Right lobe of liver (tissue), 6 donors: ENCODE data around the gene DHX9. TPM values are rescaled to one million over a fixed set of nuclear protein-coding genes. Genes with fewer than 3 reads are reported as not detected.

ENCODE experiments used
- ATAC-seq, 4 donors: fragments of 200-7000 bp; cut with Tn5 transposase; one replicate each; pipeline ENCODE4 v1.9.1; 2020; ENCODE audit warnings: mild to moderate bottlenecking in 4 of 4, moderate library complexity in 4 of 4
- DNase-seq, 3 donors: peaks; one replicate each; pipeline ENCODE4 v3.0.0-alpha.2; 2020
- H3K27ac ChIP-seq, 3 donors: fragments of 200-600 bp; one replicate each; pipeline ENCODE4 v1.8.0; 2022
- H3K27me3 ChIP-seq, 2 donors: fragments of 200-600 bp; one replicate each; pipeline ENCODE4 v1.8.0; 2022
- H3K36me3 ChIP-seq, 4 donors: fragments of 200-600 bp; sonication (generic) in 1 of 4; one replicate each; pipeline versions ENCODE4 v1.5.1 to v1.8.0; 2017 to 2022; ENCODE audit warnings: control low read depth in 1 of 4
- H3K4me1 ChIP-seq, 4 donors: fragments of 200-600 bp; sonication (generic) in 1 of 4; one replicate each; pipeline versions ENCODE4 v1.5.1 to v1.8.0; 2017 to 2022; ENCODE audit warnings: control low read depth in 1 of 4
- H3K4me3 ChIP-seq, 3 donors: fragments of 200-600 bp; one replicate each; pipeline ENCODE4 v1.8.0; 2022
- H3K9me3 ChIP-seq, 4 donors: fragments of 200-600 bp; sonication (generic) in 1 of 4; one replicate each; pipeline versions ENCODE4 v1.5.1 to v1.8.0; 2017 to 2022; ENCODE audit warnings: control low read depth in 1 of 4
- POLR2A ChIP-seq: fragments of 450-650 bp; IDR thresholded peaks from one replicate; pipeline ENCODE4 v1.6.1; 2017; ENCODE audit warnings: antibody characterized with exemption, mild to moderate bottlenecking
- WGBS: methylation state at CpG from one replicate; pipeline ENCODE4 v1.1.6; 2018; ENCODE audit warnings: low coverage, low lambda C conversion rate; ENCODE audit not compliant: insufficient coverage; ENCODE audit errors: missing lambda C conversion rate; 5-methylcytosine and 5-hydroxymethylcytosine counted together
- intact Hi-C, 2 donors: fragments of 100-400 bp; cut with DNase I; formaldehyde crosslinking; loops; one replicate each; pipeline versions ENCODE4 v1.11.2 to v1.14.1; 2022
- total RNA-seq, 6 experiments: library from RNA; depleted of rRNA in 2 of 6; stranded (reverse); fragments of >200 nt in 2 of 6; fragmentation: NEBNext Ultra II Directional in 3 of 6; extraction: Animal tissue kit (Norgen Biotek cat#: 25700) in 3 of 6; gene quantifications; one replicate each; pipeline versions ENCODE4 v1.1.0 to v1.2.4, GENCODE V29; 2016 to 2023
- TF ChIP-seq, protein P1 (sequence below), 4 donors: fragments of 200-600 bp in 3 of 4; fragments of 450-650 bp in 1 of 4; IDR thresholded peaks; one replicate each; pipeline versions ENCODE4 v1.5.1 to v1.8.0; 2016 to 2022; ENCODE audit warnings: antibody characterized with exemption in 4 of 4, mild to moderate bottlenecking in 2 of 4
- donor health status: DM: no; HTN: yes; CAD: no.
- donor health status: DM: no; HTN: no; CAD: no.
- donor health status: DM: no; HTN: no; CAD: no.
- donor health status: DM: no; HTN: yes; CAD: no.
- donor health status: DM: no; HTN: yes; CAD: no.

The DHX9 gene
- total RNA-seq, 6 experiments from 2014 or later, result 32.6 to 51.0 (median 39.5) TPM

DNA sequence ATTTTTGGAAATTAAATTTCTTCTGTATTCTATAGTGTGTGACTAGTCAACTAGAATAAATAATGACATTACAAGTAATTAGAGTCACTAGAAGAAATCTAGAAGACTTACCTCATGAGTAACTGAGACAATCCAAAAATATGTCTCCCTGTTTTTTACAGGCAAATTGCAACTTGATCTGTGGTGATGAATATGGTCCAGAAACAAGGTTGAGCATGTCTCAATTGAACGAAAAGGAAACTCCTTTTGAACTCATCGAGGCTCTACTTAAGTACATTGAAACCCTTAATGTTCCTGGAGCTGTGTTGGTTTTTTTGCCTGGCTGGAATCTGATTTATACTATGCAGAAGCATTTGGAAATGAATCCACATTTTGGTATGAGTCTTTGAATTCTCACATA lies 36.7 kb downstream of the DHX9 start:
- no peaks in the 10 kb centered on the region for H3K27me3 ChIP-seq
- ATAC-seq (no peak), DNase-seq (no peak)
- intact Hi-C loops, result no loop called here
- TF ChIP-seq POLR2A, result no peak
- TF ChIP-seq, protein P1, sequence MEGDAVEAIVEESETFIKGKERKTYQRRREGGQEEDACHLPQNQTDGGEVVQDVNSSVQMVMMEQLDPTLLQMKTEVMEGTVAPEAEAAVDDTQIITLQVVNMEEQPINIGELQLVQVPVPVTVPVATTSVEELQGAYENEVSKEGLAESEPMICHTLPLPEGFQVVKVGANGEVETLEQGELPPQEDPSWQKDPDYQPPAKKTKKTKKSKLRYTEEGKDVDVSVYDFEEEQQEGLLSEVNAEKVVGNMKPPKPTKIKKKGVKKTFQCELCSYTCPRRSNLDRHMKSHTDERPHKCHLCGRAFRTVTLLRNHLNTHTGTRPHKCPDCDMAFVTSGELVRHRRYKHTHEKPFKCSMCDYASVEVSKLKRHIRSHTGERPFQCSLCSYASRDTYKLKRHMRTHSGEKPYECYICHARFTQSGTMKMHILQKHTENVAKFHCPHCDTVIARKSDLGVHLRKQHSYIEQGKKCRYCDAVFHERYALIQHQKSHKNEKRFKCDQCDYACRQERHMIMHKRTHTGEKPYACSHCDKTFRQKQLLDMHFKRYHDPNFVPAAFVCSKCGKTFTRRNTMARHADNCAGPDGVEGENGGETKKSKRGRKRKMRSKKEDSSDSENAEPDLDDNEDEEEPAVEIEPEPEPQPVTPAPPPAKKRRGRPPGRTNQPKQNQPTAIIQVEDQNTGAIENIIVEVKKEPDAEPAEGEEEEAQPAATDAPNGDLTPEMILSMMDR (IDR thresholded peaks at IDR 0.05), result no peak
- no peaks in the 10 kb centered on the region for H3K9me3 ChIP-seq
- H3K4me1 ChIP-seq, result no peaks in the 10 kb centered on the region
- no peak overlapping the region for H3K27ac ChIP-seq
- H3K36me3 ChIP-seq, result peaks cover 5 to 97% (median 64%) of the 10 kb centered on the region in 4 donors
- 82% methylated on average over 2 of the region's 2 CpGs for WGBS
- H3K4me3 ChIP-seq, result no peak overlapping the region

DNA sequence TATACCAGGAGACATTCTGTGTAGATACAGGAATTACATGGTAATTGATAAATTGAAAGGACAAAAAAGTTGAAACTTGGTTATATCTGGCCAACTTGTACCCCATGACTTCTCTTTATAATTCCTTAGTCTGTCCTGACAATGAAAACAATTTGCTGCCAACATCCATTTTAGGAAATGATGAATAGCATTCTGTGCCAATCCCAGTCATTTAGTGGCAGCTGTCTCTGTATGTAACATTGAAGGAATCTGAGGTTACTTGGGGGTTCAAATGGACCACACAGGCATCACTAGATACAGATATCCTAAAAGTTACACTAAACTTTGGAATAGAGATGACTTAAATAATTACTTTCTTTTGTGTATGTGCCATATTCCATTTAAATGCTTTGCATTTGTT lies 38.2 kb downstream of the DHX9 start:
- Histone ChIP-seq H3K27ac (no peak overlapping the region), H3K27me3 (no peaks in the 10 kb centered on the region), H3K9me3 (no peaks in the 10 kb centered on the region), H3K4me3 (no peak overlapping the region), H3K4me1 (no peaks in the 10 kb centered on the region), H3K36me3 (peaks cover 5 to 100% (median 67%) of the 10 kb centered on the region in 4 donors)
- intact Hi-C loops, result no loop called here
- no peak for DNase-seq
- TF ChIP-seq POLR2A, result no peak
- TF ChIP-seq, protein P1 (IDR thresholded peaks at IDR 0.05), result no peak
- ATAC-seq, result no peak

DNA sequence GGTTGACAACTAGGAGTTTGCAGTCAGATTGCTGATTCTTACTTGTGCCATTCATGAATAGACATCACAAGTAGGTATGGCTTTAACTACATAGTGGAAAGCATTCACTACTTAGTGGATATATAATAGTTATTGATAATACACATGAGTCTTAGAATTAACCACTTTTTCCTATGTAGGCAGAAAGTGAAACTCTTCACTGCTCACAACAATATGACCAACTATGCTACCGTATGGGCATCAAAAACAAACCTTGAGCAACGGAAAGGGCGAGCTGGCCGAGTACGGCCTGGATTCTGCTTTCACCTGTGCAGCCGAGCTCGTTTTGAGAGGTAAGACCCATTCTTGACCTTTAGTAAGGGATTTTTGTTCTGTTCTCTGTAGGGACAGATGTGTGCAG lies 38.7 kb downstream of the DHX9 start:
- peaks cover 5 to 100% (median 66%) of the 10 kb centered on the region in 4 donors for H3K36me3 ChIP-seq

DNA sequence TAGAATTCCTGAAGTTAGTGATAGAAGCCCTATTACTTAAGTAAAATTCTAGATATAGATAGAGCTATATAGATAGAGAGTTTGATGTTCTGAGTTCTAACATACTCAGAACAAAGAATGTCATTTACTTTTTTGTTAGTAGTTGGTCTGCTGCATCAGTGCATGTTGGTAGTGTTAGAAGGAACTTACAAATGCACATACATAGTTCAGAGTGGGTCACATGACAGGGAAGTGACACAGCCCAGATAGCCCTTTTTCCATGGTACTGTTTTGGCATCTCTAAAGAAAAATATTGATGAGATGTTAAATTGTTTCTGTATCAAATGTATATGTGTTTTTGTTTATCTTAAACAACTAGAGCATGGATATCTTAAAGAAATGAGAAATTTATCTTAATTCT lies 45.7 kb downstream of the DHX9 start:
- H3K4me3 ChIP-seq, result no peak overlapping the region
- H3K4me1 ChIP-seq, result no peaks in the 10 kb centered on the region
- no peak overlapping the region for H3K27ac ChIP-seq
- no peak for DNase-seq
- TF ChIP-seq, protein P1 (IDR thresholded peaks at IDR 0.05), result no peak
- no peak for TF ChIP-seq POLR2A
- peaks cover 0 to 88% (median 55%) of the 10 kb centered on the region in 4 donors for H3K36me3 ChIP-seq
- no peaks in the 10 kb centered on the region for H3K27me3 ChIP-seq
- no peak for ATAC-seq
- no peaks in the 10 kb centered on the region for H3K9me3 ChIP-seq
- intact Hi-C loops, result no loop called here

More for the DNA sequence above, 38.7 kb downstream of the DHX9 start:
- TF ChIP-seq, protein P1 (IDR thresholded peaks at IDR 0.05), result no peak
- TF ChIP-seq POLR2A, result no peak
- WGBS, result 87% methylated on average over 7 of the region's 7 CpGs
- Histone ChIP-seq H3K4me3 (no peak overlapping the region), H3K4me1 (no peaks in the 10 kb centered on the region), H3K27ac (no peak overlapping the region), H3K9me3 (no peaks in the 10 kb centered on the region), H3K27me3 (no peaks in the 10 kb centered on the region)
- ATAC-seq (no peak), DNase-seq (no peak)
- intact Hi-C loops, result no loop called here

DNA sequence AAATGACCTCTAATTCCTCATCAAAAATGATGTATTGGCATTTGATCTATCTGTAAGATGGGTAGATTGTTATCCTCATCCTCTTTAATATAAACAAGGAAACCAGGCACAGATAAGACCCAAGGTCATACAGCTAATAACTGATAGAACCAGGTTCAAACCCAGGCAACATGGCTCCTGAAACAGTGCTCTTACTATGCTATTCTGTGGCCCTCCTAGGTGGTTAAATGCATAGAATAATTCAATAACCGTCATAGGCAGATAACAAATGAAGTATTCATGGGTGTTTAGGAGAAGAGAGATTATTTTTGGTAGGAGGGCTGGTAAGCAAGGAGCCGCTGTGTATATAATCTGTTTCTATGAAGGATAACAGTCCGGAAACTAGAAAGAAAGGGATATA lies 46.4 kb downstream of the DHX9 start:
- TF ChIP-seq POLR2A, result no peak
- TF ChIP-seq, protein P1 (IDR thresholded peaks at IDR 0.05), result no peak
- DNase-seq (no peak), ATAC-seq (no peak)
- no peaks in the 10 kb centered on the region for H3K9me3 ChIP-seq
- no peak overlapping the region for H3K27ac ChIP-seq
- H3K4me3 ChIP-seq, result no peak overlapping the region
- WGBS, result 93% methylated on average over 3 of the region's 3 CpGs
- peaks cover 0 to 81% (median 49%) of the 10 kb centered on the region in 4 donors for H3K36me3 ChIP-seq
- H3K4me1 ChIP-seq, result no peaks in the 10 kb centered on the region
- intact Hi-C loops, result no loop called here
- no peaks in the 10 kb centered on the region for H3K27me3 ChIP-seq
